CD4-positive, alpha-beta memory T cell (primary cell): ENCODE measurements around the gene RAB41. TPM values are rescaled to one million over a fixed set of nuclear protein-coding genes. Genes with fewer than 3 reads are reported as not detected.
A peak's percentile ranks its signal among the peaks of the same experiment; 100 is the strongest.
"Not testable (repeated sequence)": the region's sequence is repeated elsewhere in the genome, so short reads cannot be mapped to it uniquely, and the experiment has no call there.

Experiments
- CTCF ChIA-PET: fragments of 350-600 bp; sonication (Branson Sonifier 250); formaldehyde crosslinking; loops from one replicate; lab custom pipeline; 2021; ENCODE audit warnings: inconsistent platforms; ENCODE audit not compliant: partially characterized antibody; lab: Charles Lee
- POLR2A ChIA-PET: fragments of 350-600 bp; sonication (Branson Sonifier 250); formaldehyde crosslinking; loops from one replicate; lab custom pipeline; 2021; ENCODE audit not compliant: partially characterized antibody; lab: Charles Lee
- DNase-seq, 5 donors: peaks; one replicate each; pipeline versions ENCODE4 v3.0.0 to v3.0.0-alpha.2; 2020 to 2022; ENCODE audit warnings: mixed read lengths in 1 of 5
- H3K27ac ChIP-seq: one replicate; pipeline ENCODE4 v1.7.0; 2013; ENCODE audit warnings: low read depth, low read length
- H3K27me3 ChIP-seq: 2 replicates; pipeline ENCODE4 v1.7.0; 2013; ENCODE audit warnings: mild to moderate bottlenecking, low read length, moderate library complexity; ENCODE audit not compliant: insufficient read depth
- H3K36me3 ChIP-seq: 2 replicates; pipeline ENCODE4 v1.7.0; 2013; ENCODE audit warnings: mild to moderate bottlenecking, low read length, moderate library complexity; ENCODE audit not compliant: insufficient read depth
- H3K4me1 ChIP-seq: 2 replicates; pipeline ENCODE4 v1.7.0; 2013; ENCODE audit warnings: mild to moderate bottlenecking, low read length, moderate library complexity; ENCODE audit not compliant: insufficient read depth
- H3K4me3 ChIP-seq, 2 donors: one replicate each; pipeline ENCODE4 v1.7.0; 2013; ENCODE audit warnings: low read length in 2 of 2, mild to moderate bottlenecking in 1 of 2
- H3K9me3 ChIP-seq, 2 donors: one replicate each; pipeline ENCODE4 v1.7.0; 2013; ENCODE audit warnings: low read length in 2 of 2, control low read depth in 1 of 2; ENCODE audit not compliant: control insufficient read depth in 1 of 2
- H3K27ac Mint-ChIP-seq, 7 donors: one replicate each; pipeline ENCODE4 v1.8.0; 2020 to 2021; ENCODE audit warnings: mixed read lengths in 7 of 7, mild to moderate bottlenecking in 6 of 7, inconsistent platforms in 3 of 7, moderate library complexity in 3 of 7
- H3K27me3 Mint-ChIP-seq, 2 donors: one replicate each; pipeline ENCODE4 v1.8.0; 2020 to 2021; ENCODE audit warnings: mixed read lengths in 2 of 2
- H3K36me3 Mint-ChIP-seq, 2 donors: one replicate each; pipeline ENCODE4 v1.8.0; 2020 to 2021; ENCODE audit warnings: mixed read lengths in 2 of 2, inconsistent platforms in 1 of 2, mild to moderate bottlenecking in 1 of 2
- H3K4me1 Mint-ChIP-seq, 4 donors: one replicate each; pipeline ENCODE4 v1.8.0; 2020 to 2021; ENCODE audit warnings: mixed read lengths in 4 of 4, mild to moderate bottlenecking in 1 of 4
- H3K4me3 Mint-ChIP-seq, 8 donors: one replicate each; pipeline ENCODE4 v1.8.0; 2020 to 2021; ENCODE audit warnings: mixed read lengths in 8 of 8, mild to moderate bottlenecking in 7 of 8, moderate library complexity in 6 of 8, inconsistent platforms in 3 of 8
- H3K9me3 Mint-ChIP-seq, 8 donors: one replicate each; pipeline ENCODE4 v1.8.0; 2020 to 2021; ENCODE audit warnings: mixed read lengths in 8 of 8, mild to moderate bottlenecking in 5 of 8, inconsistent platforms in 3 of 8, moderate library complexity in 1 of 8
- intact Hi-C: fragments of 100-400 bp; cut with micrococcal nuclease; formaldehyde crosslinking; loops from one replicate; pipeline ENCODE4 v1.15.1; 2023
- polyA plus RNA-seq, 2 donors: library from polyadenylated mRNA; unstranded; fragments of 300-500 nt; fragmentation: Illumina TruSeq; gene quantifications; one replicate each; pipeline ENCODE4 v1.2.3, GENCODE V29; 2021
- total RNA-seq, 2 experiments: library from RNA; stranded (reverse); gene quantifications; one replicate each; pipeline ENCODE4 v1.2.3, GENCODE V29; 2021

The RAB41 gene
- total and polyA plus RNA-seq, 4 experiments from 2014 or later, result not detected

DNA sequence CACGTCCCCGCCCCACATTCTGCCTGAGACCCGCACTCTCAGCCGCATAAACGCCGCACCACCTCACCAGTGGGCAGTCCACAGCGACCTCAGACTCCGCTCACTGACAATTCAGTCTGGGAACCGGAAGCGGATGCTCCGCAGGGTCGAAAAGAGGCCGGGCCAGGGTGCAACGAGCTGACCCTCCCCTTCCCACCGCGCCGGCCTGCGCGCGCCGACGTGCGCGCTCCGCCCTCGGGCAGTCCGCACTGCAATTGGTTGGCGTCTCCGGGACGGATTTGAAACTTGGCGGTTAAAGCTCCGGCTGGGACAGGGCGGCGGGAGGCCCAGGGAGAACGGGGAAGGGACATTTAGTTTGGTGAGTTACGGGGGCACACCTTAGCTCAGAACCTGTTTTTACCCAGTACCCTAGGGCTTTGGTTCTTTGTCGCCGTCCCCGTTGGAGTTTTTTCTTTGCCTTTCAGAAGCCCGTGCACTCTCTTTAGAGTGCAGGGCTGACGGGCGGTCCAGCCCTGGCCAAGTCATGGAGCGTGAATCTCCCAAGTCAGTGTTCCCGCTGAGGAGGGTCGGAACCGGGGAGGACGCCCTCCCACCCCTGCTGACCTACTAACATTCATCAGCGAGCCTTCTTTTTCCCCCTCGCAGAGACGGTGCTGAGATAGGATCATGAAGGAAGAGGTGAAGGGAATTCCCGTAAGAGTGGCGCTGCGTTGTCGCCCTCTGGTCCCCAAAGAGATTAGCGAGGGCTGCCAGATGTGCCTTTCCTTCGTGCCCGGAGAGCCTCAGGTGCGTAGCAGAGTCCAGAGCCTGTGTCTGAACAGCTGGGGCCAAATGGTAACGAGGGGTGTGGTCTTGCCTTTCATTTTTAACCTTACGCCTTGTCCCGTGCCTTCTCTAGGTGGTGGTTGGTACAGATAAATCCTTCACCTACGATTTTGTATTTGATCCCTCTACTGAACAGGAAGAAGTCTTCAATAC lies 8.1 kb downstream of the RAB41 start, which contains the start of the genes KIF4A and PDZD11:
KIF4A (plus strand) TSS at position 312 of the 978 bp plus-strand sequence; CDS start at position 667, 355 bp downstream.
PDZD11 (minus strand) TSS at position 135 of the 978 bp plus-strand sequence. CDS start 586 bp downstream, outside the sequence.
- H3K4me3 ChIP-seq, result peak within 1 kb of the TSS; percentile 52 to 72
- Mint-ChIP-seq H3K27ac (peak within 1 kb of the TSS; percentile 75 to 94 (median 88)), H3K27me3 (no peaks in the 10 kb centered on the region), H3K4me1 (peaks cover 5 to 21% (median 11%) of the 10 kb centered on the region in 4 donors), H3K4me3 (peak within 1 kb of the TSS; percentile 87 to 94 (median 88)), H3K9me3 (no peaks in the 10 kb centered on the region), H3K36me3 (peaks cover 8 to 21% of the 10 kb centered on the region in 2 donors)
- intact Hi-C loops, result loop anchor here (10.0 kb wide), 1 partner anchor 145 kb away; no protein-coding TSS in a partner anchor
- DNase-seq, result peak; percentile 70 to 76 (median 75)
- POLR2A ChIA-PET, result interaction anchor here (0.8 to 1.0 kb wide), 3 partner anchors 142 to 157 kb away, joined by 3 to 5 read pairs (median 3); partner anchors contain the start of gene IGBP1
- peaks cover 6% of the 10 kb centered on the region for H3K36me3 ChIP-seq
- peak within 1 kb of the TSS; percentile 66 for H3K27ac ChIP-seq
- no peaks in the 10 kb centered on the region for H3K9me3 ChIP-seq
- CTCF ChIA-PET, result interaction anchor here (0.9 to 2.1 kb wide), 3 partner anchors 9 to 157 kb away, joined by 3 to 6 read pairs (median 6); partner anchors contain the start of gene IGBP1
- no peaks in the 10 kb centered on the region for H3K27me3 ChIP-seq
- peaks cover 10% of the 10 kb centered on the region for H3K4me1 ChIP-seq

DNA sequence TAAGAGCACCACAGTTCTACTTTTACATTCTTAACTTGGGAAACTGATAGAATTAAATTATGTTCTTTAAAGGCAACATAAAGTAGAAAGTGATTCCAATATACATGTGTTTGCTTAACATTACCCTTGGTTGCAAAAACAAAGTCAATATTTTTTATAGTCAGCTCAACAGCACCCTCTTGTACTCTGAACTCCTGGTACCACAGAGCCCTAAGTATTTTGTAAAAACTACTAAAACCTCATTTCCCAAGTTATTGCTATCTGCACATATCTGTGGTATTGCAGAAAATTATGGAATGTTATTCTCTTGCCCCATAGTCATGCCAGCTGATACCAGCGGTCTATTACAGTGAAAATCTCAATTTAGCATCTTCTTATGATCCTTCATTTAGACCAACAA lies 10.8 kb downstream of the RAB41 start:
- POLR2A ChIA-PET, result no interaction called here
- Histone ChIP-seq H3K9me3 (no peaks in the 10 kb centered on the region), H3K27ac (no peak overlapping the region), H3K4me1 (peaks cover 10% of the 10 kb centered on the region), H3K4me3 (no peak overlapping the region), H3K36me3 (peaks cover 1% of the 10 kb centered on the region), H3K27me3 (no peaks in the 10 kb centered on the region)
- CTCF ChIA-PET, result no interaction called here
- H3K36me3 Mint-ChIP-seq, result peaks cover 0 to under 1% of the 10 kb centered on the region in 2 donors
- peaks cover 5 to 21% (median 11%) of the 10 kb centered on the region in 4 donors for H3K4me1 Mint-ChIP-seq
- H3K4me3 Mint-ChIP-seq, result no peak overlapping the region
- intact Hi-C loops, result loop anchor here (10.0 kb wide), 1 partner anchor 142 kb away; no protein-coding TSS in a partner anchor
- H3K27ac Mint-ChIP-seq, result no peak overlapping the region
- H3K9me3 Mint-ChIP-seq, result no peaks in the 10 kb centered on the region
- no peak for DNase-seq
- H3K27me3 Mint-ChIP-seq, result no peaks in the 10 kb centered on the region

DNA sequence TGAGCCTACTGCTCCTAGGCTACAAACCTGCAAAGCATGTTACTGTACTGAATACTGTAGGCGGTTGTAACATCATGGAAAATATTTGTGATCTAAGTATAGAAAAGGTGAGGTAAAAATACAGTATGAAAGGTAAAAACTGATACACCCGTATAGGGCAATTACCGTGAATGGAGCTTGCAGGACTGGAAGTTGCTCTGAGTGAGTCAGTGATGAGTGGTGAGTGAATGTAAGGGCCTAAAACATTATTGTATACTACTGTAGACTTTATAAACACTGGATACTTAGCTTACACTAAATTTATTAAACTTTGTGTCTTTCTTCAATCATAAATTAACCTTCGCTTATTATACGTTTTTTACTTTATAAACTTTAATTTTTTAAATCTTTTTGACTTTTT lies 11.6 kb downstream of the RAB41 start:
- no peak overlapping the region for H3K4me3 Mint-ChIP-seq
- Histone ChIP-seq H3K4me3 (no peak overlapping the region), H3K36me3 (no peaks in the 10 kb centered on the region), H3K9me3 (no peaks in the 10 kb centered on the region), H3K27me3 (no peaks in the 10 kb centered on the region), H3K4me1 (peaks cover 10% of the 10 kb centered on the region), H3K27ac (no peak overlapping the region)
- CTCF ChIA-PET, result no interaction called here
- H3K9me3 Mint-ChIP-seq, result no peaks in the 10 kb centered on the region
- intact Hi-C loops, result loop anchor here (10.0 kb wide), 1 partner anchor 141 kb away; no protein-coding TSS in a partner anchor
- POLR2A ChIA-PET, result no interaction called here
- no peak overlapping the region for H3K27ac Mint-ChIP-seq
- no peaks in the 10 kb centered on the region for H3K36me3 Mint-ChIP-seq
- no peak for DNase-seq
- H3K27me3 Mint-ChIP-seq, result no peaks in the 10 kb centered on the region
- H3K4me1 Mint-ChIP-seq, result peaks cover 5 to 21% (median 11%) of the 10 kb centered on the region in 4 donors

- Histone ChIP-seq H3K4me3 (no peak overlapping the region), H3K9me3 (no peaks in the 10 kb centered on the region), H3K4me1 (peaks cover 4% of the 10 kb centered on the region), H3K36me3 (no peaks in the 10 kb centered on the region), H3K27ac (no peak overlapping the region), H3K27me3 (no peaks in the 10 kb centered on the region)
- ChIA-PET CTCF (no interaction called here), POLR2A (no interaction called here)
- Mint-ChIP-seq H3K4me3 (peak overlapping the region in 2 of 8 donors; percentile 24 to 31), H3K27ac (peak overlapping the region in 2 of 7 donors; percentile 39 to 80), H3K36me3 (no peaks in the 10 kb centered on the region), H3K4me1 (peaks cover 8 to 16% (median 11%) of the 10 kb centered on the region in 4 donors), H3K27me3 (no peaks in the 10 kb centered on the region), H3K9me3 (no peaks in the 10 kb centered on the region)
- no peak for DNase-seq
- intact Hi-C loops, result no loop called here
Measured at GRCh38 chrX:70301716-70302115, 19.7 kb downstream of the RAB41 start.

GRCh38 chrX:70313503-70313902 lies 31.5 kb downstream of the RAB41 start:
- Mint-ChIP-seq H3K27ac (no peak overlapping the region), H3K4me1 (no peaks in the 10 kb centered on the region), H3K4me3 (no peak overlapping the region), H3K9me3 (no peaks in the 10 kb centered on the region), H3K27me3 (no peaks in the 10 kb centered on the region), H3K36me3 (no peaks in the 10 kb centered on the region)
- Histone ChIP-seq H3K27ac (no peak overlapping the region), H3K36me3 (no peaks in the 10 kb centered on the region), H3K27me3 (no peaks in the 10 kb centered on the region), H3K4me3 (no peak overlapping the region), H3K4me1 (peaks cover 3% of the 10 kb centered on the region), H3K9me3 (no peaks in the 10 kb centered on the region)
- intact Hi-C loops, result no loop called here
- CTCF ChIA-PET, result interaction anchor here (0.9 kb wide), 1 partner anchor 122 kb away, joined by 3 read pairs; no protein-coding TSS in a partner anchor
- POLR2A ChIA-PET, result no interaction called here
- no peak for DNase-seq

DNA sequence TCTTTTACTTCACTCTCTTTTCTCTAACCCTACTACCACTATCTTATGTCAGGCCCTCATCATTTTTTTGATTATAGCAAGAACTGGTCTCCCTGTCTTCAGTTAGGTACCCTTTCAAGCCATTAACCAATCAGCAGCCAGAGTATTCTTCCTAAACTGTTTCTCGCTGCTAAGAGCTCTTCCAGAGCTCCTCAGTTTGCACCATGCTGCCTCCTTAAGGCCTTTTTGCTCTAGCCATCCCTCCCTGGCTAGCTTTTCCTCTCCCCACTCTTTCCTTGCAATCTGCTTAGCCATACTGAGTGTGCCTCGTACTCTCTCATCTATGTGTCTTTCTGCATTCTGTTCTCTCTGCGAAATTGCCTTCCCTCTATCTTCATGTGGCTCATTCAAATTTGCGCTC lies 40.8 kb downstream of the RAB41 start:
- Mint-ChIP-seq H3K9me3 (no peaks in the 10 kb centered on the region), H3K27ac (no peak overlapping the region), H3K36me3 (no peaks in the 10 kb centered on the region), H3K4me1 (no peaks in the 10 kb centered on the region), H3K4me3 (no peak overlapping the region), H3K27me3 (no peaks in the 10 kb centered on the region)
- CTCF ChIA-PET, result no interaction called here
- no peaks in the 10 kb centered on the region for H3K9me3 ChIP-seq
- DNase-seq, result no peak
- POLR2A ChIA-PET, result no interaction called here
- no peaks in the 10 kb centered on the region for H3K36me3 ChIP-seq
- intact Hi-C loops, result loop anchor here (10.0 kb wide), 1 partner anchor 112 kb away; no protein-coding TSS in a partner anchor
- H3K27ac ChIP-seq, result no peak overlapping the region
- no peaks in the 10 kb centered on the region for H3K27me3 ChIP-seq
- no peaks in the 10 kb centered on the region for H3K4me1 ChIP-seq
- no peak overlapping the region for H3K4me3 ChIP-seq

DNA sequence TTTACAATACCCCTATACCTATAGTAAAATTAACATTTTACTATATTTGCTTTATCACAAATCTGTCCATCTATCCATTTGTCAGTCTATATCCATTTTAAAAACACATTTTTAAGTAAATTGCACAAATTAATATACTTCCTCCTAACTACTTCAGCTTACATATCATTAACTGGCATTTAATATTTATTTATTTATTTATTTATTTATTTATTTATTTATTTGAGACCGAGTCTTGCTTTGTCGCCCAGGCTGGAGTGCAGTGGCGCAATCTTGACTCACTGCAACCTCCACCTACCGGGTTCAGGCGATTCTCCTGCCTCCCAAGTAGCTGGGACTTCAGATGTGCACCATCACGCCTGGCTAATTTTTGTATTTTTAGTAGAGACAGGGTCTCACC lies 41.7 kb downstream of the RAB41 start:
- H3K4me1 Mint-ChIP-seq, H3K9me3 Mint-ChIP-seq, POLR2A ChIA-PET, H3K27me3 Mint-ChIP-seq, H3K27ac Mint-ChIP-seq, H3K27me3 ChIP-seq, H3K4me1 ChIP-seq, H3K27ac ChIP-seq, H3K36me3 ChIP-seq, CTCF ChIA-PET, H3K4me3 ChIP-seq, DNase-seq, H3K9me3 ChIP-seq, H3K4me3 Mint-ChIP-seq, H3K36me3 Mint-ChIP-seq: not testable (repeated sequence)
- intact Hi-C loops, result loop anchor here (10.0 kb wide), 1 partner anchor 111 kb away; no protein-coding TSS in a partner anchor
